HepG2 (cell line): ENCODE results near the gene LIME1. TPM values are rescaled to one million over a fixed set of nuclear protein-coding genes. Genes with fewer than 3 reads are reported as not detected.

Experiments
- ATAC-seq: fragments of 200-7000 bp; cut with Tn5 transposase; 3 replicates; pipeline ENCODE4 v1.9.1; 2020; ENCODE audit warnings: mild to moderate bottlenecking, moderate library complexity
- BruUV-seq: library from RNA; stranded (reverse); fragments of 400-500 nt; replicated peaks from 2 replicates; lab custom pipeline; 2021; lab: Mats Ljungman, UMichigan
- CTCF ChIA-PET: fragments of 300-600 bp; formaldehyde crosslinking; extraction: SDS; loops from one replicate; lab custom pipeline; 2021; ENCODE audit warnings: low total read pairs, inconsistent platforms, low intra/inter-chr PET ratio; lab: Yijun Ruan, JAX
- POLR2A ChIA-PET: fragments of 350-600 bp; sonication (Branson Sonifier 250); formaldehyde crosslinking; loops from one replicate; lab custom pipeline; 2020; ENCODE audit warnings: antibody characterized with exemption, inconsistent platforms; lab: Yijun Ruan, JAX
- DNase-seq: peaks from one replicate; pipeline ENCODE4 v3.0.0-alpha.2; 2015; ENCODE audit warnings: low spot score
- FAIRE-seq: peaks from 3 replicates; lab custom pipeline; 2011; peaks lifted over from hg19 to GRCh38; lab: Jason Lieb, UNC
- H2AFZ ChIP-seq: one replicate; pipeline ENCODE4 v1.6.1; 2011; ENCODE audit warnings: low read length, inconsistent platforms
- H3K27ac ChIP-seq: fragments of 300-600 bp; 3 replicates; pipeline ENCODE4 v1.8.0; 2011; ENCODE audit warnings: mixed run types, mild to moderate bottlenecking, mixed read lengths, low read length, inconsistent platforms; ENCODE audit not compliant: insufficient read depth; ENCODE audit errors: extremely low read length
- H3K27me3 ChIP-seq, 2 experiments: fragments of 200-600 bp in 1 of 2; 2 replicates in 1 of 2; 3 replicates in 1 of 2; pipeline versions ENCODE4 v1.6.0 to v1.8.0; 2011; ENCODE audit warnings: low read length in 2 of 2, mild to moderate bottlenecking in 2 of 2, moderate library complexity in 2 of 2, inconsistent platforms in 1 of 2; ENCODE audit not compliant: insufficient read depth in 2 of 2, control insufficient read depth in 1 of 2
- H3K36me3 ChIP-seq, 2 experiments: fragments of 200-600 bp in 1 of 2; replicated peaks in 1 of 2; 2 replicates in 1 of 2; 3 replicates in 1 of 2; pipeline versions ENCODE4 v1.5.1 to v1.8.0; 2011; ENCODE audit warnings: low read length in 2 of 2, inconsistent platforms in 1 of 2; ENCODE audit not compliant: insufficient read depth in 2 of 2, control insufficient read depth in 1 of 2
- H3K4me1 ChIP-seq: 2 replicates; pipeline ENCODE4 v1.5.1; 2012; ENCODE audit warnings: low read length, inconsistent platforms; ENCODE audit not compliant: insufficient read depth
- H3K4me2 ChIP-seq: 2 replicates; pipeline ENCODE4 v1.6.0; 2011; ENCODE audit warnings: low read depth, low read length, inconsistent platforms
- H3K4me3 ChIP-seq, 3 experiments: fragments of 200-600 bp in 1 of 3; sonication (generic), shearing (Covaris generic) in 1 of 3; replicated peaks in 1 of 3; 2 replicates each; pipeline ENCODE4 v1.5.1; 2011 to 2016; ENCODE audit warnings: low read length in 3 of 3, inconsistent platforms in 2 of 3, low read depth in 2 of 3, mild to moderate bottlenecking in 2 of 3, control low read depth in 1 of 3, mixed read lengths in 1 of 3; ENCODE audit not compliant: insufficient read depth in 1 of 3
- H3K79me2 ChIP-seq: one replicate; pipeline ENCODE4 v1.6.1; 2011; ENCODE audit warnings: low read length, inconsistent platforms; ENCODE audit not compliant: insufficient read depth
- H3K9ac ChIP-seq: 2 replicates; pipeline ENCODE4 v1.6.0; 2011; ENCODE audit warnings: mild to moderate bottlenecking, low read depth, low read length, inconsistent platforms; ENCODE audit not compliant: insufficient read depth
- H3K9me3 ChIP-seq: 2 replicates; pipeline ENCODE4 v1.5.1; 2012; ENCODE audit warnings: mild to moderate bottlenecking, low read length
- H4K20me1 ChIP-seq: 2 replicates; pipeline ENCODE4 v1.6.0; 2011; ENCODE audit warnings: inconsistent platforms, mild to moderate bottlenecking, low read length, moderate library complexity; ENCODE audit not compliant: insufficient read depth
- BCL6 ChIP-seq: IDR thresholded peaks from 2 replicates; pipeline ENCODE4 v1.6.1; 2016; ENCODE audit warnings: missing genetic modification reagents, missing compliant biosample characterization
- BHLHE40 ChIP-seq: IDR thresholded peaks from 2 replicates; pipeline ENCODE4 v1.6.1; 2011; ENCODE audit warnings: low read length, improper control_type of control experiment
- MAX ChIP-seq: IDR thresholded peaks from 2 replicates; pipeline ENCODE4 v1.6.1; 2012; ENCODE audit warnings: inconsistent platforms
- MYNN ChIP-seq: sonication (generic); formaldehyde crosslinking; IDR thresholded peaks from 2 replicates; pipeline ENCODE4 v1.4.0; 2020; ENCODE audit warnings: mild to moderate bottlenecking, low read depth, missing genetic modification reagents
- NR2C2 ChIP-seq: sonication (generic); formaldehyde crosslinking; IDR thresholded peaks from 2 replicates; pipeline ENCODE4 v1.4.0; 2020; ENCODE audit warnings: missing genetic modification reagents, mild to moderate bottlenecking, moderate library complexity, borderline replicate concordance
- RAD21 ChIP-seq: fragments of 450-650 bp; formaldehyde crosslinking; IDR thresholded peaks from 2 replicates; pipeline ENCODE4 v1.5.0; 2020; ENCODE audit warnings: mild to moderate bottlenecking
- RBFOX2 ChIP-seq: fragments of 200-400 bp; formaldehyde crosslinking; IDR thresholded peaks from 2 replicates; pipeline ENCODE4 v1.6.1; 2017; ENCODE audit warnings: low read depth, mild to moderate bottlenecking, low read length
- RXRA ChIP-seq: sonication (generic); formaldehyde crosslinking; IDR thresholded peaks from 2 replicates; pipeline ENCODE4 v1.5.1; 2020; ENCODE audit warnings: missing genetic modification reagents
- SKI ChIP-seq: fragments of 450-650 bp; IDR thresholded peaks from one replicate; pipeline ENCODE4 v1.6.1; 2018; ENCODE audit warnings: mild to moderate bottlenecking; ENCODE audit not compliant: partially characterized antibody
- TEAD3 ChIP-seq: optimal IDR thresholded peaks from 2 replicates; pipeline ENCODE3; 2016; ENCODE audit warnings: borderline replicate concordance
- TMF1 ChIP-seq: sonication (generic); formaldehyde crosslinking; IDR thresholded peaks from 2 replicates; pipeline ENCODE4 v1.8.1; 2022; ENCODE audit warnings: low read depth, missing genetic modification reagents
- TOPORS ChIP-seq: sonication (generic); formaldehyde crosslinking; IDR thresholded peaks from 2 replicates; pipeline ENCODE4 v1.8.0; 2023; ENCODE audit warnings: mild to moderate bottlenecking, missing genetic modification reagents
- ZFP82 ChIP-seq: sonication (generic); formaldehyde crosslinking; IDR thresholded peaks from 2 replicates; pipeline ENCODE4 v1.5.1; 2020; ENCODE audit warnings: mild to moderate bottlenecking, missing genetic modification reagents, borderline replicate concordance
- ZNF235 ChIP-seq: sonication (generic); formaldehyde crosslinking; IDR thresholded peaks from 2 replicates; pipeline ENCODE4 v1.8.1; 2023; ENCODE audit warnings: mild to moderate bottlenecking, missing genetic modification reagents, borderline replicate concordance
- ZNF260 ChIP-seq: sonication (generic); formaldehyde crosslinking; IDR thresholded peaks from 2 replicates; pipeline ENCODE4 v1.4.0; 2020; ENCODE audit warnings: missing genetic modification reagents, low read depth, mild to moderate bottlenecking, borderline replicate concordance
- ZNF460 ChIP-seq: sonication (generic); formaldehyde crosslinking; IDR thresholded peaks from 2 replicates; pipeline ENCODE4 v1.5.1; 2020; ENCODE audit warnings: missing genetic modification reagents, mild to moderate bottlenecking, borderline replicate concordance
- ZNF761 ChIP-seq: sonication (generic); formaldehyde crosslinking; conservative IDR thresholded peaks from 2 replicates; pipeline ENCODE4 v1.4.0; 2020; ENCODE audit warnings: mild to moderate bottlenecking, missing genetic modification reagents
- ZSCAN21 ChIP-seq: sonication (generic); formaldehyde crosslinking; IDR thresholded peaks from 2 replicates; pipeline ENCODE4 v1.8.0; 2022; ENCODE audit warnings: mild to moderate bottlenecking, missing genetic modification reagents, moderate library complexity, borderline replicate concordance
- ZSCAN31 ChIP-seq: sonication (generic); formaldehyde crosslinking; IDR thresholded peaks from 2 replicates; pipeline ENCODE4 v1.5.0; 2020; ENCODE audit warnings: low read depth, mild to moderate bottlenecking, missing genetic modification reagents
- ZZZ3 ChIP-seq: sonication (generic); formaldehyde crosslinking; IDR thresholded peaks from 2 replicates; pipeline ENCODE4 v1.4.0; 2020; ENCODE audit warnings: missing genetic modification reagents, mild to moderate bottlenecking, borderline replicate concordance
- WGBS: methylation state at CpG from one replicate; pipeline ENCODE4 v1.1.6; 2017; ENCODE audit warnings: low lambda C conversion rate; 5-methylcytosine and 5-hydroxymethylcytosine counted together
- in situ Hi-C: cut with HindIII; loops from 2 replicates; pipeline ENCODE4 v1.10.0; 2017; ENCODE audit warnings: low pct_unique_long_range_greater_than_20kb; ENCODE audit not compliant: extremely low pct_ligation_motif_present
- intact Hi-C: fragments of 100-400 bp; cut with micrococcal nuclease; formaldehyde crosslinking; loops from one replicate; pipeline ENCODE4 v1.10.0; 2022; ENCODE audit not compliant: unreplicated experiment
- polyA plus RNA-seq, 8 experiments: library from polyadenylated mRNA; depleted of rRNA in 3 of 8; stranded (reverse) in 7 of 8; unstranded in 1 of 8; fragments of >200 nt; fragmentation: Illumina TruSeq in 4 of 8; extraction: Trizol in 4 of 8; gene quantifications; 2 replicates each; pipeline versions ENCODE4 v1.2.1 to v1.2.3, GENCODE V29; 2011 to 2016; ENCODE audit warnings: low read depth in 4 of 8, missing spikeins in 1 of 8, mixed read lengths in 1 of 8; ENCODE audit not compliant: insufficient read depth in 1 of 8
- total RNA-seq, 5 experiments: library from RNA; depleted of rRNA; stranded (reverse); fragments of >200 nt; fragmentation: Illumina TruSeq; extraction: Trizol; gene quantifications; 2 replicates each; pipeline ENCODE4 v1.2.3, GENCODE V29; 2016; ENCODE audit warnings: low read depth in 1 of 5
- TF ChIP-seq, protein P1 (sequence below): sonication (generic); formaldehyde crosslinking; IDR thresholded peaks from 2 replicates; pipeline ENCODE4 v1.5.0; 2020; ENCODE audit warnings: mild to moderate bottlenecking, missing genetic modification reagents
- TF ChIP-seq, protein P2 (sequence below): sonication (generic); formaldehyde crosslinking; IDR thresholded peaks from 2 replicates; pipeline ENCODE4 v1.4.0; 2020; ENCODE audit warnings: missing genetic modification reagents, mild to moderate bottlenecking, borderline replicate concordance

LIME1 gene
- total and polyA plus RNA-seq, 2 of the 13 experiments (the other 11 are each of a cell fraction or from before 2014, with no cell fraction given): 13.0 to 61.5 TPM

DNA sequence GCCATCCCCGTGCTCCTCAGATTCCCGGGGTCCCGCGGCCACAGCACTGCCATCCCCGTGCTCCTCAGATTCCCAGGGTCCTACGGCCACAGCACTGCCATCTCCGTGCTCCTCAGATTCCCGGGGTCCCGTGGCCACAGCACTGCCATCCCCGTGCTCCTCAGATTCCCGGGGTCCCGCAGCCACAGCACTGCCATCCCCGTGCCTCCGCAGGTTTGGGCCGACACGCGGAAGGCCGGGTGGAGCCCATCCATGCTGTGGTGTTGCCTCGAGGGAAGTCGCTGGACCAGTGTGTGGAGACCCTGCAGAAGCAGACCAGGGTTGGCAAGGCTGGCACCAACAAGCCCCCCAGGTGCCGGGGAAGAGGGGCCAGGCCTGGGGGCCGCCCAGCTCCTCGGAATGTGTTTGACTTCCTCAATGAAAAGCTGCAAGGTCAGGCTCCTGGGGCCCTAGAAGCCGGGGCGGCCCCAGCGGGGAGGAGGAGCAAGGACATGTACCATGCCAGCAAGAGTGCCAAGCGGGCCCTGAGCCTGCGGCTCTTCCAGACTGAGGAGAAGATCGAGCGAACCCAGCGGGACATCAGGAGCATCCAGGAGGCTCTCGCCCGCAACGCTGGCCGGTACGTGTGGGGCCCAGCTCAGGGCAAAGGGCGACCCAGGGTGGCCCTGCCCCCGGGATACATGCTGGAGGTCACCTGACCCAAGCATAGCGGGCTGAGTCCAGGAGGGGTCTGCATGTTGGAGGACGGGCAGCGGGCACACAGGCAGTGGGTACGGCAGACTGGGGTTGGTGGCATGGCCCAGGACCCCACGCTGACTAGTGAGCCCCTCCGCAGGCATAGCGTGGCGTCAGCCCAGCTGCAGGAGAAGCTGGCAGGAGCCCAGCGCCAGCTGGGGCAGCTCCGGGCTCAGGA lies 1.3 kb upstream of the LIME1 start:
- DNase-seq (no peak), FAIRE-seq (no peak), ATAC-seq (no peak)
- no peak overlapping the region; the same call in 1 of the 2 replicates for H3K9ac ChIP-seq
- intact Hi-C loops (loop anchor here (5.0 kb wide), 1 partner anchor 198 kb away; the partner anchor contains the start of gene PTK6), in situ Hi-C loops (no loop called here)
- CTCF ChIA-PET: no interaction called here
- no peak overlapping the region for H2AFZ ChIP-seq
- H3K36me3 ChIP-seq: peaks cover 30 to 37% of the 10 kb centered on the region in 2 experiments
- H3K9me3 ChIP-seq: no peaks in the 10 kb centered on the region
- H4K20me1 ChIP-seq: no peaks in the 10 kb centered on the region
- H3K27ac ChIP-seq: peak overlapping the region; percentile 93
- no TSS peak for BruUV-seq
- H3K4me1 ChIP-seq: peaks cover 40% of the 10 kb centered on the region
- peaks cover 31% of the 10 kb centered on the region for H3K79me2 ChIP-seq
- peak overlapping the region in 1 of 3 experiments; percentile 32; a peak in 1 of 6 replicates for H3K4me3 ChIP-seq
- POLR2A ChIA-PET: interaction anchor here (2.7 to 7.3 kb wide), 4 partner anchors 8 to 129 kb away, joined by 9 to 190 read pairs (median 73); partner anchors contain the start of genes ARFRP1, TPD52L2 and ZGPAT
- 79% methylated on average over 43 of the region's 48 CpGs for WGBS
- peak overlapping the region; percentile 48 for H3K4me2 ChIP-seq
- no peaks in the 10 kb centered on the region for H3K27me3 ChIP-seq
- TF ChIP-seq ZSCAN21 (CRISPR knock-in tag): no peak
- no peak for TF ChIP-seq ZNF761
- no peak for TF ChIP-seq ZNF460
- TF ChIP-seq ZZZ3 (CRISPR knock-in tag): no peak
- no peak for TF ChIP-seq RAD21 (CRISPR knock-in tag)
- no peak for TF ChIP-seq ZSCAN31
- TF ChIP-seq ZNF260 (CRISPR knock-in tag): no peak
- TF ChIP-seq MYNN (CRISPR knock-in tag): no peak
- peak; percentile 44; the same call in 1 of the 2 replicates for TF ChIP-seq BHLHE40
- TF ChIP-seq RBFOX2: peak; percentile 90
- TF ChIP-seq NR2C2 (CRISPR knock-in tag): peak; percentile 62
- peak; percentile 11 for TF ChIP-seq TEAD3 (CRISPR knock-in tag)
- 0 out of 2 replicates have a peak, but pooled peaks have one; percentile 28 for TF ChIP-seq RXRA (CRISPR knock-in tag)
- peak; percentile 38; the same call in 1 of the 2 replicates for TF ChIP-seq MAX
- TF ChIP-seq BCL6: no peak; the same call in 1 of the 2 replicates
- TF ChIP-seq, protein P1, sequence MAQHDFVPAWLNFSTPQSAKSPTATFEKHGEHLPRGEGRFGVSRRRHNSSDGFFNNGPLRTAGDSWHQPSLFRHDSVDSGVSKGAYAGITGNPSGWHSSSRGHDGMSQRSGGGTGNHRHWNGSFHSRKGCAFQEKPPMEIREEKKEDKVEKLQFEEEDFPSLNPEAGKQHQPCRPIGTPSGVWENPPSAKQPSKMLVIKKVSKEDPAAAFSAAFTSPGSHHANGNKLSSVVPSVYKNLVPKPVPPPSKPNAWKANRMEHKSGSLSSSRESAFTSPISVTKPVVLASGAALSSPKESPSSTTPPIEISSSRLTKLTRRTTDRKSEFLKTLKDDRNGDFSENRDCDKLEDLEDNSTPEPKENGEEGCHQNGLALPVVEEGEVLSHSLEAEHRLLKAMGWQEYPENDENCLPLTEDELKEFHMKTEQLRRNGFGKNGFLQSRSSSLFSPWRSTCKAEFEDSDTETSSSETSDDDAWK (CRISPR knock-in tag): no peak
- no peak for TF ChIP-seq ZFP82 (CRISPR knock-in tag)
- TF ChIP-seq, protein P2, sequence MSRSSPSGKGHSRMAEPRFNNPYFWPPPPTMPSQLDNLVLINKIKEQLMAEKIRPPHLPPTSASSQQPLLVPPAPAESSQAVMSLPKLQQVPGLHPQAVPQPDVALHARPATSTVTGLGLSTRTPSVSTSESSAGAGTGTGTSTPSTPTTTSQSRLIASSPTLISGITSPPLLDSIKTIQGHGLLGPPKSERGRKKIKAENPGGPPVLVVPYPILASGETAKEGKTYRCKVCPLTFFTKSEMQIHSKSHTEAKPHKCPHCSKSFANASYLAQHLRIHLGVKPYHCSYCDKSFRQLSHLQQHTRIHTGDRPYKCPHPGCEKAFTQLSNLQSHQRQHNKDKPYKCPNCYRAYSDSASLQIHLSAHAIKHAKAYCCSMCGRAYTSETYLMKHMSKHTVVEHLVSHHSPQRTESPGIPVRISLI: no peak
- no peak; the same call in 1 of the 2 replicates for TF ChIP-seq TMF1 (CRISPR knock-in tag)
- no peak for TF ChIP-seq SKI
- TF ChIP-seq TOPORS (CRISPR knock-in tag): no peak
- TF ChIP-seq ZNF235 (CRISPR knock-in tag): no peak
